GM21825 (cell line): ENCODE measurements around the gene NDUFA5.
"Not testable (repeated sequence)": the region's sequence is repeated elsewhere in the genome, so short reads cannot be mapped to it uniquely, and the experiment has no call there.

Experiments used
- ATAC-seq: cut with Tn5 transposase; IDR thresholded peaks from one replicate; pipeline ENCODE4 v1.9.1; 2021; ENCODE audit warnings: mild to moderate bottlenecking, moderate library complexity; ENCODE audit not compliant: unreplicated experiment

The NDUFA5 gene

DNA sequence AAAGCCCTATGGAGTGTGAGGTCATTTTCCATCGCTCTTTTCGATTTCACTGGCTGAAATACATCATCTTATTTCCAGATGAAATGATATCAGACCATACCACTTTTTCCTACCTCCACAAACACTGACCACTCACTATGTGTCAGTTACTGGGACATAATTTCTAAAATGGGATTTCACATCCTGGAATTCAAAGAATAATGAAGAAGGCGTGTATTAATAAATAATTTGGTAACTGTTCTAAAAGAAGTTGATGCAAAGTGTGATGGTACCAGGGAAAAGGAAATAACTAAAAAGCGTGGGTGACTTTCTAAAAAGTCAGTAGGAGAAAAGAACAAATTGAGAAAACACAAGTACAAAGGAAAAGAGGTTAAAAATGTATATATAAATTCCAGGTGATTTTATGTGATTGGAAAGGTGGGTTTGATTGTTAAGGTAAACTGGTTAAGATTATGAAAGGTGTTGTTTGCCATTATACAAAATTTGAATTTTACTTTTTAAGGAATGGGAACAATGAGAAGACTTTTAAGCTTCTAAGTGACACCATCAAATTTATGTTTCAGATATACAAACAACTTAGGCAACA is 764 bp upstream of the NDUFA5 start:
- ATAC-seq = no peak

DNA sequence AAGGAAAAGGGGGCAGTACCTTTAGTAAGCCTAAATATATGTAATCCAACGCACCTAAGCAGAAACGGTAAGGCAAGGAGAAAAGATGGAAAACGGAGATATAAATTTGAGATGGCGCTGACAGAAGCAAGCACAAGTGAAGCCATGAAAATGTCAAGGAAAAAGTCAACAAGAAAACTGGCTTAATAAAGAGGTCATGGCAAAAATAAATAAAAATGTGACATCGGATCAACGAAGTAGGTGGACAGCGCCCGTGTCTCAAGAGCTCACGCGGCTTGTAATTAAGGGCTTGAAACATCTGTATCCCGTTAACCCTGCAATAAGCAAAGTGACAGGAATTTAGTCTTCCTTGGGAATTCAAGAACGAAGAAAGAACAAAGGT is 611 bp downstream of the NDUFA5 start:
- ATAC-seq = no peak

DNA sequence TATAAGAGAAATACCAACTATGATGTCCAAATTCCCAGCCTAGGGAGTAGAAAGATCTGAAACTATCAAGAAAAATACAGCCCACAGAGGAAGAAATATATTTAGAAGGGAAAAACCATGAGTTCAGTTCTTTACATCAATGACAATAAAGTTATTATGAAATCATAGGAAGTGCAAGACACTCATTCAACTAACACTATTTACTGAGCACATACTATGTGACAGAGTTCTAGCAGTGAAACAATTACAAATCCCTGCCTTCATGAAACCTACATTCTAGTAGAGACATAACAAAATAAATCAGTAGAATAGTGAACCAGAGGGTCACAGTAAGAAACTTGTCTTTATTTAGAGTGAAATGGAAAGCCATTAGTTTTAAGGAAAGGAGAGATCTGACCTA is 2.1 kb downstream of the NDUFA5 start:
- no peak for ATAC-seq

DNA sequence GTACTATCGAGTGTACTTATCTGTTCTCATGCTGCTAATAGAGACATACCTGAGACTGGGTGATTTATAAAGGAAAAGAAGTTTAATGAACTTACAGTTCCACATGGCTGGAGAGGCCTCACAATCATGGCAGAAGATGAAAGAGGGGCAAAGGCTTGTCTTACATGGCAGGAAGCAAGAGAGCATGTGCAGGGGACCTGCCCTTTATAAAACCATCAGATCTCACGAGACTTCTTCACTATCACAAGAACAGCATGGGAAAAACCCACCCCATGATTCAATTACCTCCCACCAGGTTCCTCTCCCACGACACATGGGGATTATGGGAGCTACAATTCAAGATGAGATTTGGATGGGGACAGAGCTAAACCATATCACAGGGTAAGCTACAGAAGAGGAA is 4.5 kb downstream of the NDUFA5 start:
- ATAC-seq = no peak

DNA sequence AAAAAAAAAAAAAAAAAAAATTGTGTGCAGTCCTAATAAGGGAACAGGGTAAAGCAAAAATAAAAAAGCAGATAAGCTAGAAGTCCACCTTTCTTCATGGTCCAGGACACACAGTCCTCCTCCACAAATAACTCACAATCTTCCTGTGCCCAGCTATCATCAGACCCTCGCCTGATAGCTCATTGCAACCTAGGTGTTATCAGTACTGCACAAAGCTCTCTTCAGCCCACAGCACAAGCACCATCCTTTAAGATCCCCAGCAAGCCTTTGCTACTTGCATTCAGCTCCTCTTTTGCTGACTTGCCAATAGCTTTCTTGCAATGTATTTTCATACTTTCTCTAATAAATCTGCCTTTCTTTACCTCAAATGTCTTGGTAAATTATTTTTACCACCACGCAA is 5.0 kb downstream of the NDUFA5 start:
- no peak for ATAC-seq

DNA sequence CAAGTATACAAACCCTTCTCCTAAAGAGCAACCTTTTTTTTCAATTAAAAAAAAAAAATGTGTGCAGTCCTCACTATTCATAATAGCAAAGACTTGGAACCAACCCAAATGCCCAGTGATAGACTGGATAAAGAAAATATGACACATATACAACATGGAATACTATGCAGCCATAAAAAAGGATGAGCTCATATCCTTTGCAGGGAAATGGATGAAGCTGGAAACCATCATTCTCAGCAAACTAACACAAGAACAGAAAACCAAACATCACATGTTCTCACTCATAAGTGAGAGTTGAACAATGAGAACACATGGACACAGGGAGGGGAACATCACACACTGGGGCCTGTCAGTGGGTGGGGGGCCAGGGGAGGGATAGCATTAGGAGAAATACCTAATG is 5.5 kb downstream of the NDUFA5 start:
- ATAC-seq = not testable (repeated sequence)

DNA sequence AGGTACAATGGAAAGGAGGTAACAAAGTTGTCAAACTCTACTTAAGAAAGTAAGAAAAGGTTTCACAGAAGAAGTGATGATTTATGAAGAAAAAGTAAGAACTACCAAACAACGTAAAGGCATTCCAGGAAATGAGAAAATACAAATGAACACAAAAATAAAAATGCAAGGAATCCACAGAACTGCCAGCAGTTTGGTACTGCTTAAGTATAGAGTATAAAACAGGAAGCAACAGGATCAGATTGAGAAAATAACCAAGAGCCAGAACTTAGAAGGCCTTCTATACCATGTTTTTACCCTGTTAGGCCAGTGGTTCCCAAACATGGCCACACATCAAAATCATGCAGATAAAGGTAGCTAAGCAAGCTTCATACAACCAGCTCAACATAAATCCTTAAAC is 9.2 kb downstream of the NDUFA5 start:
- no peak for ATAC-seq

DNA sequence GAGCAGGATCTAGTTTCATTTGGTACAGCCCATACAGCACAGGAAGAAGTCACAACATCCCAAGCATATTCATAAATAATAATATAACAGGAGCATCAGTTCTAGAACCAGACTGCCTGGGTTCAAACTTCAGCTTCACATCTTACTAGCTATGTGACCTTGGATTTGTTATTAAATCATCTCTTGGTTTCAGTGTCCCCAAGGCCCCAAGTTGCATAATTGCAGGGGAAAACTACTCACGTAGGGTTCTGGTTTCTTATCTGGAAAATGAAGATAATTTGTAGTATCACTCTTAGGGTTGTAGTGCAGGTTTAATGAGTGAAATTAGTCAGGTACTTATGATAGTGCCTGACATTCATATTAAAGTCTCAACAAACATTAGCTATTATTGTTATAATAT is 17.7 kb downstream of the NDUFA5 start:
- no peak for ATAC-seq

DNA sequence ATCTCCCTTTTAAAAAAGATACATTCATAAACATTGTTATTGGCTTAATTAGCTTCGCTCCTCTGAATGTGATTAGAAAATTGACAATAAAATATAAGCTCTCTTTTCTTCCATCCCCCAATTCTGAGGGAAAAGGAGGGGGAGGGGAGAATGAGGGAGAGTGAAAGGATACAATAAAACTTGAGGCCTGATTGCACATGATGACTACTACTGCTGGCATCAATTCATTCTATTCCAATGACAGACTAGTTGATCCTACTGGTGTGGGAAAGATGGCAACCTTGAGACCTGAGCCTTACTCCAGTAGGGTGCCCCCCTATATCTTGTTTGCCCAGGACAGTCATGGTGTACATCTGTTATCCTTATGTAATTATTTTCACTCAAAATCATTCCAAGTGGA is 18.7 kb downstream of the NDUFA5 start:
- no peak for ATAC-seq

DNA sequence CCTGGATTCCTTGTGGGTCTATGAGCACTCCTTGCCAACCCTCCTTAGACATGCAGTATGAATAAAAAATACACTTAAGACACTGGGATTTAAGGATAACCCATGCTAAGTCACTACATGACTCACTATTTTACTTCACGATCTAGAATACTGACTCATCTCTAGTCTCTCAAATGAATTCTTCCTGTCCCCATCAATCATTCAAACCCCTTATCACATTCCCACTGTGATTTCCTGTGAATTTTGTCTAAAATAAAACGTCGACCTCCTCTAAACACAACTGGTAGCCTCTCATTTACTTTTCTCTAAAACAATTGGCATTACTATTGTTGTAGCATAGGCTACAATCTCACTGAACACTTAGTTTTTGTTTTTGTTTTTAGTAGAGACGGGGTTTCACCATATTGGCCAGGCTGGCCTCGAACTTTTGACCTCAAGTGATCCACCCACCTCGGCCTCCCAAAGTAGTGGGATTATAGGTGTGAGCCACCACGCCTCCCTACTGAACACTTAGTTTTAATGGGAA is 19.4 kb downstream of the NDUFA5 start:
- no peak for ATAC-seq

DNA sequence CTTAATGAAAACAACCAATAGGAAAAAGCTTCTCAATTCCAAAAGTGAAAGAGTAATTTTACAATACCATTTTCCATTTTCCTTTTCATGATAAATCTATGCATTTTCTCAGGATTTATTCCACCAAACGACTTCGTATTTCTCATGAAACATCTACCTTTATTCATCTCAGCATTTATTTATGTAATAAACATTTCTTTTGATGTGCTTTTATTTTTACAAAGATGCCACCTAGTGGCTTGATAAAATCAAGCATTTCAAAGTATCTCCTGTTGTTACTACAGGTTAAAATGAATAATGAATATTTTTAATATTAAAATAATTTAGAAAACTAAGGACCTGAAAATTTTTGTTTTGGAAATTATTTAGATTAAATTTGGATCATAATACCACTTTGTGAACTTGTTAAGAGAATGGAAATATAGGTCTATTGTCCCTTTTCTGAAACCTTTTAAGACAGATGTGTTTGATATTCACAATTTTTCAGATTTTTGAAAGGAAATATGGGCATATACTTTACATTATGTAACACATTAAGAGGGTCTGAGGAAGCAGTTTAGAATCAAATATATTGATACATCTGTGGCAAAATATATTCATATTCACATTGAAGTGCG is 20.5 kb downstream of the NDUFA5 start:
- ATAC-seq = no peak

DNA sequence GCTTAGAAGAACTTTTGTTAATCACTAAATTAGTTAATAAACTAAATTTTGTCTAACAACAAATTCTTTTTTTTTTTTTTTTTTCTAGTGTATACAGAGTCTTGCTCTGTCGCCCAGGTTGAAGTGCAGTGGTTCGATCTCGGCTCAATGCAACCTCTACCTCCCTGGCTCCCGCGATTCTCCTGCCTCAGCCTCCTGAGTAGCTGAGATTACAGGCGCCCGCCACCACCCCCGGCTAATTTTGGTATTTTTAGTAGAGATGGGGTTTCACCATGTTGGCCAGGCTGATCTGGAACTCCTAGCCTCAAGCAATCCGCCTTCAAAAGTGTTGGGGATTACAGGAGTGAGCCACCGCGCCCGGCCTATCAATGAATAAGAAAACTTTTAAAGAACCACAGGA is 22.1 kb downstream of the NDUFA5 start:
- ATAC-seq = no peak

DNA sequence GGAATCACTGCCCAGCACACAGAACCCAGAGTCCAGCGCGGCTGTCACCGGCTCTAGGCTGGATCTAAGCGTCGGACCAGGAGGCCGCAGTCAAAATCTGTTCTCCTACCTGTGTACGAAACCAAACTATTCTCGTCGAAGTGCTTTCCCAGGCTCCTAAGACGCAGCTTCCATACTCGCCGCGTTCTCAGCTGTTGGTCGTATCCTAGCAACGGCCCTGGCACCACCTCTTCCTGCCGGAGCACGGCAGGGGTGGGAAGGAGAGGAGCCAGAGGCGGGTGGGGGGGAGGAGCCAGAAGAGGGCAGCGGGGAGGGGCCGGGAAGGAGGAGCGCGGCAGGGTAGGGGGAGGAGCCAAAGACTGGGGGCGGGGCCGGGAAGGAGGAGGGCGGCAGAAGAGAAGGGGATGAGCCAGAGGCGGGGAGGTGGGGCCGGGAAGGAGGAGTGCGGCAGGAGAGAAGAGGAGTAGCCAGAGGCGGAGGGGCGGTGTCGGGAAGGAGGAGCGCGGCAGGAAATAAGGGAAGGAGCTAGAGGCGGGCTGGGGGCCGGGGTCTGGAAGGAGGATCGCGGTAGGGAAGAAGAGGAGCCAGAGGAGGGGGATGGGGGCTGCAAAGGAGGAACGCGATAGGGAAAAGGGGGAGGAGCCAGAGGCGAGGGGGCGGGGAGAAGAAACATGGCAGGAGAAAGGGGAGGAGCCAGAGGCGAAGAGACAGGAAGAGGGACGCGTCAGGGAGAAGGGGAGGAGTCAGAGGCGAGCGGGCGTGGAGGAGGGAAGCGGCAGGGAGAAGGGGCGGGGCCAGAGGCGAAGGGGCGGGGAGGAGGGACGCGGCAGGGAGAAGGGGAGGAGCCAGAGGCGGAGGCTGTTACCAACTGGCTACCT is 23.0 kb downstream of the NDUFA5 start, which contains the start of gene IQUB:
TSS of gene IQUB (minus strand) at position 213 of the 878 bp plus-strand sequence. CDS start 22,255 bp downstream, outside the sequence.
- peak; percentile 84 for ATAC-seq

DNA sequence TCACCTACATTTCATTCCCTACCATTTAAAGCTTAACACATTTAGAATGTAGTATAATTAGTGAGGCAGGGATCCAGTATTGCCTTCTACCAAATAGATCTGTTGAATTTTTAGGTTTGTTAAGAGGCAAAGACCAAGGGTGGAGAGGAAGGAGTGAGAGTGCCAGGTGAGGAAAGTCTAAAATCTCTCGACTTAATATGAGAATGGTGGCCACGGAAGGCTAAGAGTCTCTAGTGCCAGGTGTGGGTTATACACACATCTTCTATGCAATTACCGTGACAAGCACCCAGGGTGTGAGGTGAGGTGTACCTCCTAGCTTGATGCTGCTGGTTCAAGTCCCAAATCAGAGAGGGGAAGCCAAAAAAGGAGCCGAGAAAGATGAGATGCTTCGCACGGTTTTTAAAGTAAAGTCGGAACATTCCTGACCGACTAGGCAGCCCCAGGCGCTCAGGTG is 23.7 kb downstream of the NDUFA5 start:
- ATAC-seq = no peak

DNA sequence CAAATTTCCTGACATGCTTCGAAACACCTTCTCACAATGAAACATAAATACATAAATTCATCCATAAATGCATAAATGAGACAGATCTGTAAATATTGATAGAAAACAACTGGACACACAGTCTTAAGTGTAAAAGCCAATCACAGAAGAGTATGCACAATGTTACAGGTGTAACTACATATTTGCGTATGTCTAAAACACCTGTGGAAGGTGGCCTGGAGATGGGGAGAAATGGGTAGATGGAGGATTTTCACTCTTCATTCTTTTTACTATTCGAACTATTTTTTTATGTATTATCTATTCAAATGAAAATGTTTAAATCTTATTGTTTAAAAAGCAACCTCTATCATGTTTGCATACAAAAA is 24.1 kb downstream of the NDUFA5 start:
- no peak for ATAC-seq

DNA sequence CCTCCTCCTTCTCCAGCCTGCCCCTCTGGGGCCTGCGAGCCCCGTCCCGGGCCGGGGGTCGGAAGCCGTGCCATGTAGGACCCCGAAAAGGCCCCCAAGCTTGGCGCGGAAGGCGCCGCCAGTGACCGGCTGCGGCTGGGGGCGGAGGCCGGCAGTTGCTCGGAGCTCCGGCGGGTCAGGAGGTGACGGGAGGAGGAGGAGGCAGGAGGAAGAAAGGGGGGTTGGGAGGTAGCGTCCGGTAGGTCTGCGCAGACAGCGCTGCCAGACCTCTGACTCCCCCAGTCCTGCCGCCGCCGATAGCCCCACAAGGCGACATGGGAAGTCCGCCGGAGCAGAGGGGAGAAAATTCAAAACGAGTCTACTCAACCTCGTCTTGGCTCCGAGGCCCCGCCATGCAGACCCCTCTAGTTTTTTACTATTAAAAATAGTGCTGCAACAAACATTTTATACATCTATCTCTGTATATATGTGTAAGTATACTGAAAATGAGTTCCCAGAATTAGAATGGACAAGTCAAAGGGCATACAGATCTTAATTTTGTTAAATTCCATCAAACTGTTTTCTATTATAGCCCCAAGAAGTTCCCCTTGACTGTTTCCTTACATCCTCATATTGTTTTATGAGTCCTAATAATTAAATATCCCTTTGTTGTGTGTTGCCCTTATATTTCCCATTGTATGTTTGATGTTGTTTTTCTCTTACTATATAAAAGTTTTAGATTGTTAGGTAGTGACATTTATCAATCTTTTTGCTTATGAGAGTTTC is 24.6 kb downstream of the NDUFA5 start:
- ATAC-seq = peak; percentile 26

DNA sequence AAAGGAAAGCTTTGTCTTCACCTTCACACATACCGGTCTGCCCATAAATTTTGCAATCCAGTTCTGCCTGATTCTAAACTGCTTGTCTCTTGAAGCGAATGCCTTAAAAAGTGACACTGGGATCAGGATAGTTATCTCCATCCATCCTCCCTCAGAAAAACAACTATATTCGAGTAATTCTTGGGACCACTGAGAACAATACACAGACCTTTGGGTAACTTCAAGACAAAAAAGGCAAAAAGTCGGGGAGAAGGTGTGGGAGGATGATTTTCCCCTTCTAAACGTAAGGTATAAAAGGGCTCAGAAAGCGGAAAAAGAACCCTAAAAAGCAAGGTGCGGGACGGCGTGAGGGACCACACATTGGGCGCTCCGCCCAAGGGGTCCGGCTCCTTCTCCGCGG is 25.3 kb downstream of the NDUFA5 start:
- ATAC-seq = peak; percentile 1

DNA sequence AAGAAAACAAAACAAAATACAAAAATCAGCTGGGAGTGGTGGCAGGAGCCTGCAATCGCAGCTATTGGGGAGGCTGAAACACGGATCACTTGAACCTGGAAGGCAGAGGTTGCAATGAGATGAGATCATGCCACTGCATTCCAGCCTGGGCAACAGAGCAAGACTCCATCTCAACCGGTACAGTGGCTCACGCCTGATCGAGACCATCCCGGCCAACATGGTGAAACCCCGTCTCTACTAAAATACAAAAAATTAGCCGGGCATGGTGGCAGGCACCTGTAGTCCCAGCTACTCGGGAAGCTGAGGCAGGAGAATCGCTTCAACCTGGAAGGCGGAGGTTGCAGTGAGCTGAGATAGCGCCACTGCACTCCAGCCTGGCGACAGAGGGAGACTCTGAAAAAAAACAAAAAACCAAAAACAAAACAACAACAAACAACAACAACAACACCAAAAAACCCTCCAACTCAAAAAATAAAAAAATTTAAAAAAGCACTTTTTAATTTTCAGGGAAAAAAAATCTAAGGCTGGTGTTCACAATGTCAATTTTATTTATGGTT is 27.5 kb downstream of the NDUFA5 start:
- ATAC-seq = not testable (repeated sequence)

DNA sequence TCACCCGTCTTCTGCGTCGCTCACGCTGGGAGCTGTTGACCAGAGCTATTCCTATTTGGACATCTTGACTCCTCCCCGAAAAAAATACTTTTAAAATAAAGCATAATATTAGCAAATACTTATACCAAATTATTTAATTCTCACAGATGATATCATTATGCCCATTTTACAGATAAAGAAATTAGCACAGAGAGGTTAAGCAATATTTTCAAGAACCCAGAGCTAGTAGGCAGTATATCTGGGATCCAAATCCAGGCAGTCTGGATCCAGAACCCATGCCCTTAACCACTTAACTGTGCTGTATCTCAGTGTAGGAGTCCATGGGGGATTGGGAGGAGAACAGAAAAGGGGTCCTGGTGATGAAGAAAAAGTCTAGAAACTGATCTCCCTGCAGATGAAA is 29.4 kb downstream of the NDUFA5 start:
- no peak for ATAC-seq

DNA sequence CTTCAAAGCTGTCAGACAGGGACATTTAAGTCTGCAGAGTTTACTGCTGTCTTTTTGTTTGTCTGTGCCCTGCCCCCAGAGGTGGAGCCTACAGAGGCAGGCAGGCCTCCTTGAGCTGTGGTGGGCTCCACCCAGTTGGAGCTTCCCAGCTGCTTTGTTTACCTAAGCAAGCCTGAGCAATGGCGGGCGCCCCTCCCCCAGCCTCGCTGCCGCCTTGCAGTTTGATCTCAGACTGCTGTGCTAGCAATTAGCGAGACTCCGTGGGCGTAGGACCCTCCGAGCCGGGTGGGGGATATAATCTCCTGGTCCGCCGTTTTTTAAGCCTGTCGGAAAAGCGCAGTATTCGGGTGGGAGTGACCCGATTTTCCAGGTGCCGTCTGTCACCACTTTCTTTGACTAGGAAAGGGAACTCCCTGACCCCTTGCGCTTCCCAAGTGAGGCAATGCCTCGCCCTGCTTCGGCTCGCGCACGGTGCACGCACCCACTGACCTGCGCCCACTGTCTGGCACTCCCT is 29.8 kb downstream of the NDUFA5 start:
- not testable (repeated sequence) for ATAC-seq
